Measurements from ENCODE around the gene OR2AG2. TPM values are rescaled to one million over a fixed set of nuclear protein-coding genes. Genes with fewer than 3 reads are reported as not detected.

The OR2AG2 gene
- polyA plus RNA-seq, 1 donor from 2014 or later: not detected

DNA sequence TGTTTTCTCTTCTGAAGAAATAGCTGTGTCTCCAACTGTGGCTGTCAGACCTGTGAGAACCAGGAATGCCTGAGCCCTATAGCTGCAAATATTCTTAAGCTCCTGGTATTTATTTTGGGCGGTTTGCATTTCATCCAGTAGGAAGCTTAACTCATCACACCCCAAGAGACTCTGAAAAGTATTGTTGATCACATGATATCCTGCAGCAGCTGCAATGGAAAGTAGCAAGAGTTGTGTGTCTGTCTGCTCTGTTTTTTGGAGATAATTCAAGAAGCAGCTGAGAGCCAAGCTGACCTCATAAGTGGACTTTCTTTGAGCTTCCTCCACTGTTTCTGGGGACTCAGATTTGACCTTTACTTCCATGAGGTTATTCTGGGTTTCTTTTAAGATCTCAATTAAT is 52.2 kb downstream of the OR2AG2 start:
- Histone ChIP-seq H3K27me3 (ENCODE audit: insufficient read depth, low read depth, low read length) (no peaks in the 10 kb centered on the region), H3F3A (ENCODE audit: insufficient read depth, low read length, poor library complexity, severe bottlenecking) (no peaks in the 10 kb centered on the region), H3K9ac (ENCODE audit: low read length) (no peak overlapping the region), H3K79me2 (replicated peaks; ENCODE audit: insufficient read depth, low read length) (no peaks in the 10 kb centered on the region), H3K36me3 (ENCODE audit: insufficient read depth, low read length) (no peaks in the 10 kb centered on the region), H2AFZ (ENCODE audit: low read depth, low read length) (no peak overlapping the region), H3K4me3 (ENCODE audit: low read length) (no peak overlapping the region), H3K9me3 (ENCODE audit: low read length) (no peaks in the 10 kb centered on the region), H4K20me1 (ENCODE audit: insufficient read depth) (no peaks in the 10 kb centered on the region), H3K9me2 (ENCODE audit: insufficient read depth, low read length) (no peaks in the 10 kb centered on the region), H3K27ac (ENCODE audit: low read length) (no peak overlapping the region), H3K4me2 (ENCODE audit: low read length) (no peak overlapping the region)
- no peak for TF ChIP-seq REST (IDR thresholded peaks at IDR 0.05; ENCODE audit: borderline replicate concordance)
- TF ChIP-seq EZH2 (IDR thresholded peaks at IDR 0.05; ENCODE audit: borderline replicate concordance, insufficient read depth, low read length, poor library complexity, severe bottlenecking): no peak
- TF ChIP-seq TAF1 (IDR thresholded peaks at IDR 0.05; ENCODE audit: low read depth): no peak
- TF ChIP-seq EP300 (conservative IDR thresholded peaks at IDR 0.05; ENCODE audit: poor library complexity, severe bottlenecking): no peak
- no peak for TF ChIP-seq POLR2AphosphoS5 (IDR thresholded peaks at IDR 0.05)
- TF ChIP-seq, protein P1, sequence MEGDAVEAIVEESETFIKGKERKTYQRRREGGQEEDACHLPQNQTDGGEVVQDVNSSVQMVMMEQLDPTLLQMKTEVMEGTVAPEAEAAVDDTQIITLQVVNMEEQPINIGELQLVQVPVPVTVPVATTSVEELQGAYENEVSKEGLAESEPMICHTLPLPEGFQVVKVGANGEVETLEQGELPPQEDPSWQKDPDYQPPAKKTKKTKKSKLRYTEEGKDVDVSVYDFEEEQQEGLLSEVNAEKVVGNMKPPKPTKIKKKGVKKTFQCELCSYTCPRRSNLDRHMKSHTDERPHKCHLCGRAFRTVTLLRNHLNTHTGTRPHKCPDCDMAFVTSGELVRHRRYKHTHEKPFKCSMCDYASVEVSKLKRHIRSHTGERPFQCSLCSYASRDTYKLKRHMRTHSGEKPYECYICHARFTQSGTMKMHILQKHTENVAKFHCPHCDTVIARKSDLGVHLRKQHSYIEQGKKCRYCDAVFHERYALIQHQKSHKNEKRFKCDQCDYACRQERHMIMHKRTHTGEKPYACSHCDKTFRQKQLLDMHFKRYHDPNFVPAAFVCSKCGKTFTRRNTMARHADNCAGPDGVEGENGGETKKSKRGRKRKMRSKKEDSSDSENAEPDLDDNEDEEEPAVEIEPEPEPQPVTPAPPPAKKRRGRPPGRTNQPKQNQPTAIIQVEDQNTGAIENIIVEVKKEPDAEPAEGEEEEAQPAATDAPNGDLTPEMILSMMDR (IDR thresholded peaks at IDR 0.05; ENCODE audit: poor library complexity, severe bottlenecking): no peak
- TF ChIP-seq RAD21 (conservative IDR thresholded peaks at IDR 0.05): no peak
- no peak for TF ChIP-seq MXI1 (conservative IDR thresholded peaks at IDR 0.05; ENCODE audit: poor library complexity, severe bottlenecking)
- TF ChIP-seq SMC3 (conservative IDR thresholded peaks at IDR 0.05; ENCODE audit: poor library complexity): no peak

GRCh38 chr11:6717426-6717825 is 54.4 kb downstream of the OR2AG2 start:
- Histone ChIP-seq H3F3A (ENCODE audit: insufficient read depth, low read length, poor library complexity, severe bottlenecking) (no peaks in the 10 kb centered on the region), H3K9me3 (ENCODE audit: low read length) (no peaks in the 10 kb centered on the region), H2AFZ (ENCODE audit: low read depth, low read length) (no peak overlapping the region), H3K36me3 (ENCODE audit: insufficient read depth, low read length) (no peaks in the 10 kb centered on the region), H3K27ac (ENCODE audit: low read length) (no peak overlapping the region), H3K4me3 (ENCODE audit: low read length) (no peak overlapping the region), H3K9me2 (ENCODE audit: insufficient read depth, low read length) (no peaks in the 10 kb centered on the region), H3K79me2 (replicated peaks; ENCODE audit: insufficient read depth, low read length) (no peaks in the 10 kb centered on the region), H3K9ac (ENCODE audit: low read length) (no peak overlapping the region), H4K20me1 (ENCODE audit: insufficient read depth) (no peaks in the 10 kb centered on the region), H3K27me3 (ENCODE audit: insufficient read depth, low read depth, low read length) (no peaks in the 10 kb centered on the region), H3K4me2 (ENCODE audit: low read length) (no peak overlapping the region)
- no peak for TF ChIP-seq EZH2 (IDR thresholded peaks at IDR 0.05; ENCODE audit: borderline replicate concordance, insufficient read depth, low read length, poor library complexity, severe bottlenecking)
- TF ChIP-seq EP300 (conservative IDR thresholded peaks at IDR 0.05; ENCODE audit: poor library complexity, severe bottlenecking): no peak

Other genes with a start within 250 kb of the OR2AG2 start
- gene RRP8, start 168.4 kb downstream of the OR2AG2 start, polyA plus RNA-seq: 23.4 and 26.4 TPM in 2 replicates
- 68.8 and 81.3 TPM in 2 replicates for gene ILK, start 168.2 kb downstream of the OR2AG2 start, polyA plus RNA-seq
- 30.9 and 39.7 TPM in 2 replicates for gene TAF10, start 159.8 kb downstream of the OR2AG2 start, polyA plus RNA-seq
- gene TPP1, start 152.6 kb downstream of the OR2AG2 start, polyA plus RNA-seq: 3.8 and 5.3 TPM in 2 replicates
- 30.1 and 42.4 TPM in 2 replicates for gene DCHS1, start 116.2 kb downstream of the OR2AG2 start, polyA plus RNA-seq
- 23.0 and 28.3 TPM in 2 replicates for gene MRPL17, start 88.6 kb downstream of the OR2AG2 start, polyA plus RNA-seq
- not detected in 2 replicates for gene OR2AG1, start 11.0 kb upstream of the OR2AG2 start, polyA plus RNA-seq
- gene OR6A2, start 27.7 kb upstream of the OR2AG2 start, polyA plus RNA-seq: 0.05 TPM in 1 of 2 replicates, not detected in the other
- gene OR10A5, start 73.7 kb upstream of the OR2AG2 start, polyA plus RNA-seq: not detected in 2 replicates
- not detected in 2 replicates for gene OR10A2, start 91.1 kb upstream of the OR2AG2 start, polyA plus RNA-seq
- not detected in 2 replicates for gene OR10A4, start 104.6 kb upstream of the OR2AG2 start, polyA plus RNA-seq
- not detected in 2 replicates for gene OR2D2, start 120.5 kb upstream of the OR2AG2 start, polyA plus RNA-seq
- gene OR2D3, start 149.0 kb upstream of the OR2AG2 start, polyA plus RNA-seq: not detected in 2 replicates
- gene ZNF215, start 154.4 kb upstream of the OR2AG2 start, polyA plus RNA-seq: 0.38 and 2.5 TPM in 2 replicates
- gene ZNF214, start 248.4 kb upstream of the OR2AG2 start, polyA plus RNA-seq: 6.9 and 7.6 TPM in 2 replicates
- 0.44 and 0.48 TPM in 2 replicates for gene NLRP14, start 248.5 kb upstream of the OR2AG2 start, polyA plus RNA-seq

Data from neural cell (in vitro differentiated cells).